Islet precursor cell (in vitro differentiated cells): Measurements from ENCODE around the gene ECT2.

Experiments
- DNase-seq: peaks from one replicate; pipeline ENCODE4 v3.0.0-alpha.2; 2018

Gene ECT2

DNA sequence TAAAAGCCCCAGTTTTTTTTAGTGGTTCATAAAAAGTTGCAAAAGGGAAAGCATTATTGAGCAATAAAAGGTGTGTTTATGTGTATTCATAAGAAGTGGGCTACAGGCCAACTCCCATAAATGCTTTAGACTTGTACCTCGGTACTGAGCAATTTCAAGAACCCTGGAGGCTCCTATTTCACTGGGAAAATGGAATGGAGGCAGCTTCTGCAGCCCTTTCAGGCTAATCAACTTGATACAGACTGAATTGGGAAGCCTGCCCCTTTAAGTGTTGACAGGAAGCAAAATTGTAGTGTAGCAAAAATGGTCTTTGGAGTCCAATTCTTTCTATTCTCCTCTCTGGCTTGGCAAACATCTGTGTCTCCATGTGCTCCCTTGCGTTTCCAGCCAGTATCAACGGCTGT, 118.8 kb downstream of the ECT2 start:
- no peak for DNase-seq

DNA sequence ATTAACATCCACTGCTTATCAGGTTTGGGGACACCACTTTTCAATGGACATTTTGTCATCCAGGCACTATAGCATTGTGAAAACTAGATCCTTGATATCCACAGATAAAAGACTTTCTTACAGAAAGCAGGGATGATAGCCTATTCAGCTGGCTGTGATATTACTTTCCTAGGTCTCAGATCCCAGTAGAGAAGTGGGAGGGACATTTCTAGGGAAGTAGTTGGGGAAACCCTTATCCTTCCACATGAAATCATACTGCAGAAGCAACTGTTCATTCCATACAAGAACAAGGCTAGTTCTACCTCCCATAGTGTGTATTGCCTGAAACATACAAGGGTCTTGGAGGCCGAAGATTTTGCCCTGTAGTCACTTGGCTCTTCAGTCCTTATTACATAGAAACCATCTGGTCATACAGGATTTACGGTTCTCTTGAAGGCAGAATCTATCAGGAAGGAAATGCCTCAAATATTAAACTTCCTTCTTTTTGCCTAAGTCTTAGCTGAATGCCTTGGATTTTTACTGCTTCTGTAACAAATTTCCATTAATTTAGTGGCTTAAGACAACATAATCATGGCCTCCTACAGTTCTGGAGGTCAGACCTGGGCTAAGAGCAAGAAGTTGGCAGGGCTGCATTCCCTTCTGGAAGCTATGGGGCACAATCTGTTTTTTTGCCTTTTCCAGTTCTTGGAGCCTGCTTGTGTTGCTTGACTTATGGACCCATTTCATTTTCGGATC, 119.4 kb downstream of the ECT2 start:
- DNase-seq: no peak
